GM19238 (cell line): ENCODE results near the gene STAM2.
A peak's percentile ranks its signal among the peaks of the same experiment; 100 is the strongest.
"Not testable (repeated sequence)": the region's sequence is repeated elsewhere in the genome, so short reads cannot be mapped to it uniquely, and the experiment has no call there.

Experiments
- DNase-seq: peaks from one replicate; pipeline ENCODE4 v3.0.0; 2011; ENCODE audit warnings: low spot score; ENCODE audit not compliant: insufficient read length

STAM2 gene

GRCh38 chr2:152175368-152176112, at the start of gene STAM2:
TSS of gene STAM2 (minus strand) at chr2:152175763. CDS start at chr2:152175642, 121 bp downstream.
- DNase-seq: peak; percentile 84

DNA sequence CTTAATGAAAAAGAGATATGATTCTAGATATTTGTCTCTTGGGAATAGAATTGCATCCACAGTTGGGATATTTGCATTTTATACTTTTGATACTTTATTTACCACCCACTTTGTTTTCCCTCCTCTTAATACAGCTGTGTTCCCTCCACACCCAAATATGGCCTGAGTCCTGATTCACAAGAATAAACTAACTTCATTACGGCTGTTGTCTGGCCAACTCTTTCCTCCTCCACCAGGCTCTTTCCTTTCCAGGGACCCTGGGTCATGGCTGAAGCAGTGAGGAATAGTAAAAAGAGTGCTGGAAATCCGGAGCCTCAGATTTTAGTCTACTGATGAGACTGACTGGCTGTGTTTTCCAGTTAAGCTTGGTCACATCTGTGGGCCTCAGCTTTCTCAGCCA, 48.4 kb upstream of the STAM2 start:
- no peak for DNase-seq

- no peak for DNase-seq
These were observed 47.5 kb upstream of the STAM2 start for GRCh38 chr2:152222975-152223637.

GRCh38 chr2:152221839-152222238, 46.3 kb upstream of the STAM2 start:
- DNase-seq: no peak

GRCh38 chr2:152219077-152219828, 43.7 kb upstream of the STAM2 start:
- DNase-seq: no peak

- DNase-seq: no peak
These were observed 25.9 kb upstream of the STAM2 start for GRCh38 chr2:152201466-152201830.

DNA sequence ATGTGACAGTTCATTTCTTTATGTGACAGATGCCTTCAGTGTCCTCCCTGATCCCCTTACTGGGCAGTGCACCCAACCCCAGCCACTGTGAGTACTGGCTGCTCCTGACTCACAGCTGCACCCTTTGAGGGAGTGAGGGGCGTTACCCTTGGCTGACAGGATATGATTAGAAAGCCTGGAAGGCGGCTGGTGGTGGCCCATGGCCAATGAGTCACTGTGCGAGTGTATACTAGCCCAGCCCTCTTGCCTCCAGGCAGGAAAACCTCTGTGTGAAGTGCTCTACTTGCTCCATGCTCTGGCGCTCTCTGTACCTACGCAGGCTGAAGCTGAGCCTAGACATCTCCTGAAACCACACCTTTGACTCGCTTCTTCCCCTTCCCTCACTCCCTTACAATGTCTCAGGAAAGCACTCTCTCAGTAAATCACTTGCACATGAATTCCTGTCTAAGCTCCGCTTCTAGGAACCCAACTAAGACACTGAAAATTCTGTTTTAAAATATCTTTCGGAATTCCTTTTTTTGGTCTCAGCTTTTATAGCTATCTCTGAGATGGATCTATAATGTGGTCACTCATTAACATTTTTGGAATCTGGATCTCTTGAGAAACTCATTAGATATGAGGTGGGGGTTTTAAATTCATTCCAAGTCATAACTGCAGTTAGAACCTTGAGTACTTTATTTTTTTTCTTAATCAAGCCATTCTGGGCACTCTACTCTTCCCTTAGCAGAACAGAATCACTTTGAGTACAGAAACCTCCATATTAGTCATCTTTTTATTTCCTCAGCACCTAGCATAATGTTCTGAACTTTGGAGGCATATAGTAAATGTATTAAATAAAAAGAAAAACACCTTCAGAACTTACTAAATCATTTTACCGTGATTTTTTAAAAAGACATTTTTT, 25.3 kb upstream of the STAM2 start:
- no peak for DNase-seq

GRCh38 chr2:152200101-152200500, 24.5 kb upstream of the STAM2 start:
- DNase-seq: no peak

GRCh38 chr2:152198499-152198898, 22.9 kb upstream of the STAM2 start:
- no peak for DNase-seq

DNA sequence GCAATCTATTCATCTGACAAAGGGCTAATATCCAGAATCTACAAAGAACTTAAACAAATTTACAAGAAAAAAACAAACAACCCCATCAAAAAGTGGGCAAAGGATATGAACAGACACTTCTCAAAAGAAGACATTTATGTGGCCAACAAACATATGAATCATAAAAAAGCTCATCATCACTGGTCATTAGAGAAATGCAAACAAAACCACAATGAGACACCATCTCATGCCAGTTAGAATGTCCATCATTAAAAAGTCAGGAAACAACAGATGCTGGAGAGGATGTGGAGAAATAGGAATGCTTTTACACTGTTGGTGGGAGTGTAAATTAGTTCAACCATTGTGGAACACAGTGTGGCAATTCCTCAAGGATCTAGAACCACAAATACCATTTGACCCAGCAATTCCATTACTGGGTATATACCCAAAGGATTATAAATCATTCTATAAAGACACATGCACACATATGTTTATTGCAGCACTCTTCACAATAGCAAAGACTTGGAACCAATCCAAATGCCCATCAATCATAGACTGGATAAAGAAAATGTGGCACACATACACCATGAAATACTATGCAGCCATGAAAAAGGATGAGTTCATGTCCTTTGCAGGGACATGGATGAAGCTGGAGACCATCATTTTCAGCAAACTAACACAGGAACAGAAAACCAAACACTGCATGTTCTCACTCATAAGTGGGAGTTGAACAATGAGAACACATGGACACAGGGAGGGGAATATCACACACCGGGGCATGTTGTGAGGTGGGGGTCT, 22.1 kb upstream of the STAM2 start:
- DNase-seq: not testable (repeated sequence)

DNA sequence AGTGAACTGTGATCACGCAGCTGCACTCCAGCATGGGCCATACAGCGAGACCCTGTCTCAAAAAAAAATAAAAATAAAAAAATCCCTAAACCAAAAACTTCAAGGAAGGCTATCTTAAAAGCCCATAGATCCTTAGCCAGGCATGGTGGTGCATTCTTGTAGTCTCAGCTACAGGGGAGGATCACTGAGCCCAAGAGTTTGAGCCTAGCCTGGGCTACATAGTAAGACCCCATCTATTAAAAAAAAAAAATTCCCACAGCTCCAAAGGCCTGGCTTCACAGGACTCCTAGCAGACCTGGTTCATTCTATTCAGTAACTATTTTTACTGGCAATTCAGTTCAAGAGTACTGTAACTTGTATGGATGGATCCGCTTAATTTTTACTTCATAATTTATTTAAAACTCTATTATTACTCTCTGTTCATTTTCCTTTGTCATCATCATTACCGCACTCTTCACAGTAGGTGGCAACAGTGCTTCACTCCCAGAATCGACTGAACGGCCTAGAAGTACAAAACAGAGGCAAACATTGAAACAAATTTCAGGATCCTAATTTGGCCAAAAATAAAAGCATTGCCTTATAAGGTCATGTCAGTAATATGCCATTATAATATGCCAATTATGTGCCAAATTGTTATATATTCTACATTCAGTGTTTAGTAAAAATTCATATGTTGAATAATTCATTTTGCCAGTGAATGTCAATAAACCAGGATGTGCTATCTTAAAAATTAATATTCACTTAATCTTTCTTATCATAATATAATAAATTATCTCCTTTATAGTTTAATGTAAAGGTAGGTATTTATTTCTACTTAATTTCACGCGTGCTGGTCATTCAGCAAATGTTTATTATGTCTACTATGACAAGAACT, 14.3 kb upstream of the STAM2 start:
- no peak for DNase-seq

GRCh38 chr2:152186808-152187207, 11.2 kb upstream of the STAM2 start:
- not testable (repeated sequence) for DNase-seq

DNA sequence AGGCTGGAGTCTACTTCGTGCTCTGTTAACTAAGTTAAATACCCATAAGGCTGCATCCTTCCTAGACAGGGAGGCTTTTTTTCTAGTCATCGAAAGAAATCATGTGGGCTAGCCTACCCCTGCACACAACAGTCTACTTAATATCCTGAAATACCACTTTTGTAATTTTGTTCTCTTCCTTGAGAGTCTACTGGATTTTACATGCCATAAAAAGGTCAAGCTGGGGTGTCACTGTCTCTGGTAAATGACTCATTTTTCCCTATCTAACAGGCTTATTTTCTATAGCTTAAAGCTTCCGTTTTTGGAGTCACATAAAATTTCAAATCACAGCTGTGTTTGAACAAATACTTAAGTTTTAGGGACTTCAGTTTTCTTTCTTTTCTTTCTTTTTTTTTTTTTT, 10.7 kb upstream of the STAM2 start:
- DNase-seq: no peak

- DNase-seq: no peak
These were observed 8.0 kb upstream of the STAM2 start for GRCh38 chr2:152183401-152184073.

DNA sequence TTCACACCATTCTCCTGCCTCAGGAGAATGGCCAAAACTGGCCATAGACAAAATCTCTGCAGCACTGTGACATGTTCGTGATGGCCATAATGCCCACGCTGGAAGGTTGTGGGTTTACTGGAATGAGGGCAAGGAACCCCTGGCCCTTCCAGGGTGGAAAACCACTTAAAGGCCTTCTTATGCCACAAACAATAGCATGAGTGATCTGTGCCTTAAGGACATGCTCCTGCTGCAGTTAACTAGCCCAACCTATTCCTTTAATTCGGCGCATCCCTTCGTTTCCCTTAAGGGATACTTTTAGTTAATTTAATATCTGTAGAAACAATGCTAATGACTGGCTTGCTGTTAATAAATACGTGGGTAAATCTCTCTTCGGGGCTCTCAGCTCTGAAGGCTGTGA, 2.1 kb upstream of the STAM2 start:
- DNase-seq: not testable (repeated sequence)

- DNase-seq: no peak
These were observed 651 bp upstream of the STAM2 start for GRCh38 chr2:152176113-152176714.

GRCh38 chr2:152175012-152175367, 573 bp downstream of the STAM2 start:
- no peak for DNase-seq

GRCh38 chr2:152174574-152174973, 989 bp downstream of the STAM2 start:
- DNase-seq: no peak

DNA sequence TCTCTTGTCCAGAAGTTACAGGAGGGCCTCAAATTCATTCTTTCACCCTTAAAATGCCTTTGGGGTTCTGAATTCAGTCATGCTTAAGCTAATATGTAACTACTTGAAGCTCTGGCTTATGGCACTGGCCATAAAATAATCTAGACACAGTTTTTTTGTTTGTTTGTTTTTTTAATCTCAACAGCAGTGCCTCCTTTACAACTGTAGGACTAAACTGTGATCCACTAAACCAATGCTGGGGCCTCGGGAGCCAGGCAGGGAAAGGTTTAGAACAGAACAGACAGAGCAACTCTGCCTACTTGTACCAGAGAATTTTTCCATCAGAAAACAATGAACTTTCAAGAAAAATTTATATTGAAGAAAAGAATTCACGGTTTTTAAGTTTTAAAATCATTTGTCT, 1.7 kb downstream of the STAM2 start:
- no peak for DNase-seq
